GM12865 (cell line): ENCODE measurements around the gene SPATA13.

ENCODE experiments used
- DNase-seq: peaks from one replicate; pipeline ENCODE4 v3.0.0; 2010; ENCODE audit warnings: low read depth
- H3K4me3 ChIP-seq: 2 replicates; pipeline ENCODE4 v1.5.1; 2011; ENCODE audit warnings: mild to moderate bottlenecking, low read depth, low read length, control low read depth
- TF ChIP-seq, protein P1 (sequence below): IDR thresholded peaks from 2 replicates; pipeline ENCODE4 v1.5.1; 2011; ENCODE audit warnings: low read length, control low read depth, low read depth, inconsistent platforms; ENCODE audit not compliant: insufficient read depth; ENCODE audit errors: missing control alignments

The SPATA13 gene

DNA sequence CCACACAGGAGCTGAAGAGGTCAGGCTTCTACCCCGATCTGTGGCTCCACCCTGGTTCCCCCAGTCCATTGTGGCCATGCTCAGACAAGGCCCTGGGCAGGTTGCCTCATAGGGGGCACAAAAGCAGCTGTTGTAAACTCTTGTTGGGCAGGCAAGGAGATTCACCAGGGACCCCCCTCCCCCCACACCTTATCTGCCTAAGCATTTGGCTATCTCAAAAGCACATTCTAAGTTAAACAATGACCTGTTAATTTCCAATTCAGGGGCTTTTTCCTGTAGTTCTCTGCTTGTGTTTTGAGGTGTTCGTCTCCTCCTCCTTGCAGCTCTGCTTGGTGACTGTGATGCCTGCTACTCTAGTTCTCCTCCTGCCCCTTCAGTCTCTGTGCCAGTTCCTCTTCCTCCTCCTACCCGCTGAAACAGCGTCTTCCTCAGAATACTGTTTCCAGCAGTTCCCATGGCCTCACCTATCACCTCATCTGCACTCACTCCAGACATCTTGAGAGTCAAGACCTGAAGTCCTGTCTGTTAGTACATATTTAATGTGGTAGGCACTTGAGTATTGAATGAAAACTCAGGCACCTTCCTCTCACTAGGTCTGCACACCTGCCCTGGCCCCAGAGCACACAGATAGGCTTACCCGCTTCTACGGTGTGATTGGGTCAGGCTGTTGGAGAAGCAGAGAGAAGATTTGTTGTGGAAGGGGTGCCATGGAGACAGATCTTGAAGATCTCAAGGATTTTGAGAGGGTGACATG is 31.7 kb downstream of the SPATA13 start:
- H3K4me3 ChIP-seq: no peak overlapping the region
- no peak for DNase-seq

DNA sequence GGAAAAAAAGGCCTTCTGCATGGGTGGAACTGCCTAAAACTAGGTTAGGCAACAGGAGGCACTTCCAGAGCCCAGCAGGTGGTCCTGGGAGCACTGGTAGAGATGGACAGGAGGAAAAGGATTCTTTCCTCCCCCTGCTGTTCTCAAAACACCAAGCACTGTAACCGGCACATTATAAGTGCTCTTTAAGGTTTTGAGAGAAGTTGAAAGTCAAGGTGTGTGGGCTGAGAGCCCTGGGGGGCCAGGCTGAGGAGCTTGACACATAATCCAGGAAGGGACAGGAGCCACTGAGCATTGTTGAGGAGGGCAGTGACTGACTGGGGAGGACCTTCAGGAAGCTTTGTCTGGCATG is 32.3 kb downstream of the SPATA13 start:
- H3K4me3 ChIP-seq: no peak overlapping the region
- no peak for DNase-seq
- TF ChIP-seq, protein P1, sequence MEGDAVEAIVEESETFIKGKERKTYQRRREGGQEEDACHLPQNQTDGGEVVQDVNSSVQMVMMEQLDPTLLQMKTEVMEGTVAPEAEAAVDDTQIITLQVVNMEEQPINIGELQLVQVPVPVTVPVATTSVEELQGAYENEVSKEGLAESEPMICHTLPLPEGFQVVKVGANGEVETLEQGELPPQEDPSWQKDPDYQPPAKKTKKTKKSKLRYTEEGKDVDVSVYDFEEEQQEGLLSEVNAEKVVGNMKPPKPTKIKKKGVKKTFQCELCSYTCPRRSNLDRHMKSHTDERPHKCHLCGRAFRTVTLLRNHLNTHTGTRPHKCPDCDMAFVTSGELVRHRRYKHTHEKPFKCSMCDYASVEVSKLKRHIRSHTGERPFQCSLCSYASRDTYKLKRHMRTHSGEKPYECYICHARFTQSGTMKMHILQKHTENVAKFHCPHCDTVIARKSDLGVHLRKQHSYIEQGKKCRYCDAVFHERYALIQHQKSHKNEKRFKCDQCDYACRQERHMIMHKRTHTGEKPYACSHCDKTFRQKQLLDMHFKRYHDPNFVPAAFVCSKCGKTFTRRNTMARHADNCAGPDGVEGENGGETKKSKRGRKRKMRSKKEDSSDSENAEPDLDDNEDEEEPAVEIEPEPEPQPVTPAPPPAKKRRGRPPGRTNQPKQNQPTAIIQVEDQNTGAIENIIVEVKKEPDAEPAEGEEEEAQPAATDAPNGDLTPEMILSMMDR: no peak

More for the DNA sequence above, 31.7 kb downstream of the SPATA13 start:
- TF ChIP-seq, protein P1: no peak

DNA sequence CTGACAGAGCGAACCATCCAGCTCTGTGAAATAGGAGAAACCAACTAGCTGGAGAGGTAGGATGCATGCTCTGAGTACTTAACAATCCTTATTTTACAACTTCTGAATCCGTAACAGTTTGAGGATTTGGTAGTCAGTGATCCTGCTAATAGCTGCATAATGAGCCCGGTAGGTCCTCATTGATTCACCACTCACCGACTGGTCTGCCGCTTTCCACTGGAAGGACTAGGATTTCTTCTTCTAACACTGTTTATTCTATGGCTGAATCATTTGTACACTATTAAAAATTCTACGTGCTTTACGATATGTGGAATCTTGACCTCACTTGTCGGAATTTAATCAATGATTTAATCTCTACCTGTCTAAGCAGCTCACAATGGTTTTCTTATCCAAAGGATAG is 33.9 kb downstream of the SPATA13 start:
- DNase-seq: no peak
- TF ChIP-seq, protein P1: no peak
- H3K4me3 ChIP-seq: no peak overlapping the region

DNA sequence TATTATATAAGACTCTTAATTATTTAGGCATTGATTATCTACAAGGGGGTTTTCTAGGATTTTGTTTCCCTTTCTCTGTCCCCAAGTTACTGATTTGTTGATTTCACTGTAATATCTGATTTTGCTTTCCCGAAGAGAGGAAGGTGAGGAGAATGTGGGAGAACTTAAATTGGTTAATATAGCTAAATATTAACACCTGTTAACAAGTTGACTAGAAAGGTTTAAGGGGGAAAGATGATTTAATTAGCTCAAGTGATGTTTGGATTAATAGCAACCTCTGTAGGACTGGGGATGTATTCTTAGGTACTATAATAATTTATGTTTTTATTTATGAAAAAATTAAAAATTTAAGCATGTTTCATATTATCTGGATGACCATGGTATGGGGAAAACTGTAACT is 35.1 kb downstream of the SPATA13 start:
- no peak for DNase-seq
- TF ChIP-seq, protein P1: no peak
- no peak overlapping the region for H3K4me3 ChIP-seq

DNA sequence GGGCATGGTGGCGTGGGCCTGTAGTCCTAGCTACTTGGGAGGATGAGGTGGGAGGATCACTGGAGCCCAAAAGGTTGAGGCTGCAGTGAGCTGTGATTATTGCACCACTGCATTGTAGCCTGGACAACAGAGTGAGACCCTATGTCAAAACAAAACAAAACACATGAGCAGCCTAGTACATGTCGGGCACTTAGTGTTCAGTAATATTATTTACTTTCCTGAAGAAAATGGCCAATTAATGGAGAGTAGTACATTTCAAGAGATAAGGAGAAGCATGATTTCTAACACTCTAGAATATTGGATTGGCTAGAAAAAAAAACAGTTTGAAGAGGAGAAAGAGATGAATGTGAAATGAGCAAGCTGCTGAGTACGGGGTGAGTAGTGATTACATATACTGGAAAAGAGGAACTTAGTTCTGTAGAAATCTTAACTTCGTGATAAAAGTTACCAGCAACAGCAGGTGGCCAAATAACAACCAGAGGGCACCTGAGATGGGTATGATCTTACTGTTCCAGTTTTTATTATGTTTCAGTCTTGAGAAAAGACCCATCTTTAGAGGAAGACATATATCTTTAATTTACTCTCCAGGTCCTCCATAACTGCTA is 36.2 kb downstream of the SPATA13 start:
- TF ChIP-seq, protein P1: no peak
- no peak for DNase-seq
- H3K4me3 ChIP-seq: no peak overlapping the region

DNA sequence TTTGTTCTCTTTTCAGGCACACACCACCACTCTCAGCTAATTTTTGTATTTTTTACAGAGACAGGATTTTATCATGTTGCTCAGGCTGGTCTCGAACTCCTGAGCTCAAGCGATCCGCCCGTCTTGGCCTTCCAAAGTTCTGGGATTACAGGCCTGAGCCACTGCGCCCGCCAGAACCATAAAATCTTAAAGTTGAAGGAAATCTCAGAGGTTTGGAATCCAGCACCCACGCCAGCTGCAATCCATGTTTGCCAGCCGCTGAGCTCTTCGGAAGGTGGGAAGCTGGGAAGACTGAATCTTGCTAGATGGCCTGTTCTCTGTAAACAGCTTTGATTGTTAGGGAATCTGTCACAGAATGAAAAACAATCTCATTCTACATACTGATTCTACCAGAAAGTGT is 38.5 kb downstream of the SPATA13 start:
- TF ChIP-seq, protein P1: no peak
- no peak overlapping the region for H3K4me3 ChIP-seq
- DNase-seq: no peak

DNA sequence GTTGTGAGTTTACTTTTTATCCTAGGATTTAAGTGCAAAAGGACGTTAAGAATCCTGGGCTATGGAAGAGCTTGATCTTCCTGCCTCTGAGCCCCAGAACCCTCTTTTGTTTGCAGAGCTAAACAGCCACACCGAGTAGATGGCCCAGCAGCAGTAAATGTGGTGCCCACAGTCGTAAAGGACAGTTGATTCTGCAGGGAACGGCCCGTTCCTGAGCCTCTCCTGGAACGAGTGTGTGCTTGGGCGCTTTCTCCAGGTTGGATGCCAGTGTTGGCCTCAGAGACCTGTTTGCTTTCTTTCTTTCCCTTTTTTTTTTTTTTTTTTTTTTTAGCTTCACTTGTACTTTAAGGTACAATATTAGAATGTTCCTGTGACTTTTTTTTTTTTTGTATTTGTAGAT is 41.7 kb downstream of the SPATA13 start:
- DNase-seq: no peak

More for the DNA sequence above, 41.7 kb downstream of the SPATA13 start:
- H3K4me3 ChIP-seq: no peak overlapping the region
- TF ChIP-seq, protein P1: no peak
